ENCODE data around the gene KRTAP5-3. TPM values are rescaled to one million over a fixed set of nuclear protein-coding genes. Genes with fewer than 3 reads are reported as not detected.
"Not testable (repeated sequence)": the region's sequence is repeated elsewhere in the genome, so short reads cannot be mapped to it uniquely, and the experiment has no call there.

Gene KRTAP5-3, protein sequence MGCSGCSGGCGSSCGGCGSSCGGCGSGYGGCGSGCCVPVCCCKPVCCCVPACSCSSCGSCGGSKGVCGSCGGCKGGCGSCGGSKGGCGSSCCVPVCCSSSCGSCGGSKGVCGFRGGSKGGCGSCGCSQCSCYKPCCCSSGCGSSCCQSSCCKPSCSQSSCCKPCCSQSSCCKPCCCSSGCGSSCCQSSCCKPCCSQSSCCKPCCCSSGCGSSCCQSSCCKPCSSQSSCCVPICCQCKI
- total RNA-seq, result not detected

DNA sequence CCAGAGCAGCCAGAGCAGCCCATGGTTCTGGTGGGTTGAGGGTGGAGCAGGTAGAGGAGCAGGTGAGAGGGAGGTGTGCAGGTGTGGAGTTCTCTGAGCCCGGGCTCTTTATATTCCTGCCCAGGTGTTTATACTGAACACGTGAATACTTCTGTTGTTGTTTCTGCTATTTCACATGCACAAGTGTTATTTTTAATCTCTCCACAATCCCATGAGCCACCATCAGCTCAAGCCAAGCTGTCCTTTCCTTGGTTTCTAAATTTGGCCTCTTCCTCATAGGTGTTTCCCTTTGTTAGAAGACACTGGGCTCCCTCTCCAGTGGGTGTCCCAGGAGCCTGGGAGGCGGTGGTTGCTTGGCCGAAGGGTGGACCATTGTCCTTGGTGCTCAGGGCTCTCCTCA, at the start of gene KRTAP5-3:
TSS of gene KRTAP5-3 (minus strand) at position 101 of the 400 bp plus-strand sequence. CDS start at position 23, 78 bp downstream.
- FAIRE-seq (no peak), DNase-seq (ENCODE audit: low spot score in 2 of 2) (no peak)

DNA sequence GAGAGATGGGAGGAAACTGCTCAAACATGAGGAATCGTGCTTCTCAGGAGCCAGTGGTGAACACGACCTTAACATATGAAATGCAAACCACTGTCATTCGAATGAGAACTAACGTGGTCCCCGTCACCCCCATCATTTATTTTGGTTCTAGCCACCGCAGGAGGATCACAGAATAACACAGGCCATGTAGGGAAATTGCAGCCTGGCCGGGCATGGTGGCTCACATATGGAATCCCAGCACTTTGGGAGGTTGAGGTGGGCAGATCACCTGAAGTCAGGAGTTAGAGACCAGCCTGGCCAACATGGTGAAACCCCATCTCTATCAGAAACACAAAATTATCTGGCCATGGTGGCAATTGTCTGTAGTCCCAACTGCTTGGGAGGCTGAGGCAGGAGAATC, 48.4 kb upstream of the KRTAP5-3 start:
- no peak for DNase-seq (ENCODE audit: low spot score in 2 of 2)
- no peak for FAIRE-seq

DNA sequence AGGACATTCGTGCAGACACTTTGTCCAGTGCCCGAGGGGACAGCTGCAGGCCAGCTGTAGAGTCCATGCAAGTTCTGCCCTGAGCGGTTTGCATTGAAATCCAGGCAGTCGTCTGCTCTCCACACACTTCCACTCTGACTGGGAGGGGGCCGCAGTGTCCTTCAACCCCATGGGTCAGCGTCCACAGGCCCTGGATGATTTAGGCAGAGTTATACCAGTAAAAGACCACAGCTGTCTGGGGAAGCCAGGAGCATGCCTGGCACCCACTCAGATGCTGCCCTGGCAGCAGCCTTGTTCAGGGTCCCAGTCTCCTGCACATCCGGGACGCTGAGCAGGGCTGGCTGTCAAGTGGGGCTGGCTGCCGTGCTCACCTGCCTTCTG, 47.8 kb upstream of the KRTAP5-3 start:
- FAIRE-seq (no peak), DNase-seq (ENCODE audit: low spot score in 2 of 2) (no peak)

DNA sequence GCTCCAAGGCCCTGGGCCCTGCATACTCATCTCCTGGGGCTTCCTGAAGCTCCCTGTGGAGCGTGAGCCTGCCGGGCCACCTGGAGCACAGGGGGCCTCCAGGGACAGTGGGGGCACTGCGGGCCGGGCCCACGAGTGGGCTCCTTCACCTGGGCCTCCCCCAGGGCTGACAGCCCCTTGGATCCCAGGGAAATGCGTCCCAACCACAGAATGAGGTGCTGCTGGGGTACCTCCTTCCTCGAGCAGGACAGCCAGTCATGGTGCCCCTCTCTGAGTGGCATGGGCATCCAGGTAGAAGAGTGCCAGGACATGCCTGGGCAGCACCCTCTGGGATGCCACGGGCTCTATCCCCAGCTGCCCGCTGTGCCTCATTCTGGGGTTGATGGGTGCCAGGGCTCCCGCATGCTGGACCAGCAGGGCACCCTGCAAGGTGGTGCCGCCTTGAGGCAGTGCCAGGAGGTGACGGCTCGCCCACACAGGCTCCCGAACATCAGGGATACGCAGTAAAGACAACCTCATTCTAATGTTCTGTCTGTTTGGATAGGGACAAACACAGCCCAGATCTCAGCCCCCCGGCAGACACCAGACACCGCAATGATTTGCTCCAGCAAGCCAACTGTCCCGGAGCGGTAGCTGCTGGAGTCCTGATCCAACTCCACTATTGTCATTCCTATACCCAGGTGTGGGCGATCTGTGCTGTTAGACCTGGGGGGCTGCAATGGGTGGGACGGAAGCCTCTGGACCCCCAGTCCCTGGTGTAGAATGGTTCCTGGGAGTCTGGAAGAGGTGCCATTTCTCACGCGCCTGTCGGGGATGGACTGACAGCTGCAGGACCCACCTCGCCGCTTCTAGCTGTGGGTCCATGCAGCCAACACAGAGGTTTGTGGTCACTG, 47.2 kb upstream of the KRTAP5-3 start:
- DNase-seq (ENCODE audit: low spot score in 2 of 2) (no peak), FAIRE-seq (no peak)

DNA sequence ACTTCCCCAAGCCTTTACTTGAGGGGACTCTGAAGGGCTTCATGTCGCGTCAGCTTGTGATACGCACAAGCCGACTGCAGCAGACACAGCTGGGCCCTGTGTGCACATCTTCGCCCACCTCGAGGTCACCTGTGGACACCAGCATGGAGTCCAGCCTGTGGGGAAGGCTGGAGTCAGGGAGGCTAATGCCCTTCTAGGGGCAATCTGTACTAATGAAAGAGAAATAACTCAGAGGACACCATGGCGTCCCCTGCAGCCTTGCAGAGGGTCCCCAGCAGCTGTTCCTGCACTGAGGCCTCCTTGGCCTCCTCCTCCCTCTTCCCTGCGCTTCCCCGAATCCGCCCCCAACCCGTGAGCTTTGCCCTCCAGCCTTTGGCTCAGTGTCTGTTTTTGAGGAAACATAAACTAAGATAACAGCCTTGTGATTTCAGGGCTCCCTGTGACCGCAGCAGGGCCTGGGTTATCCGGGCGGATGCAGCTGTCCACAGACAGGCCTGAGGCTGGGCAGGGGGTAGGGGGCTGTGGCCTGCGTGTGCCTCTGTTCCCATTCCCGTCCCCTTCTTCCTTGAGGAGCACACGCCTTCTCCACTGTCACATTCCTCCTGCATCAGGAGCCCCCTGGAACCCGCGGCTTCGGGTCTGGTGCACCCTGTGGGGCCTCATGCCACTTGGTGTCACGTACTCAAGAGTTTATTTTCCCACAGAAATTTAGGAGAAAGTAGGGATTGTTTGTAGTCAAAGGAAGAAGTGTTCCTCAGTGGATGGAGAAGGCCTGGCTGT, 46.3 kb upstream of the KRTAP5-3 start:
- FAIRE-seq (no peak), DNase-seq (ENCODE audit: low spot score in 2 of 2) (no peak)

DNA sequence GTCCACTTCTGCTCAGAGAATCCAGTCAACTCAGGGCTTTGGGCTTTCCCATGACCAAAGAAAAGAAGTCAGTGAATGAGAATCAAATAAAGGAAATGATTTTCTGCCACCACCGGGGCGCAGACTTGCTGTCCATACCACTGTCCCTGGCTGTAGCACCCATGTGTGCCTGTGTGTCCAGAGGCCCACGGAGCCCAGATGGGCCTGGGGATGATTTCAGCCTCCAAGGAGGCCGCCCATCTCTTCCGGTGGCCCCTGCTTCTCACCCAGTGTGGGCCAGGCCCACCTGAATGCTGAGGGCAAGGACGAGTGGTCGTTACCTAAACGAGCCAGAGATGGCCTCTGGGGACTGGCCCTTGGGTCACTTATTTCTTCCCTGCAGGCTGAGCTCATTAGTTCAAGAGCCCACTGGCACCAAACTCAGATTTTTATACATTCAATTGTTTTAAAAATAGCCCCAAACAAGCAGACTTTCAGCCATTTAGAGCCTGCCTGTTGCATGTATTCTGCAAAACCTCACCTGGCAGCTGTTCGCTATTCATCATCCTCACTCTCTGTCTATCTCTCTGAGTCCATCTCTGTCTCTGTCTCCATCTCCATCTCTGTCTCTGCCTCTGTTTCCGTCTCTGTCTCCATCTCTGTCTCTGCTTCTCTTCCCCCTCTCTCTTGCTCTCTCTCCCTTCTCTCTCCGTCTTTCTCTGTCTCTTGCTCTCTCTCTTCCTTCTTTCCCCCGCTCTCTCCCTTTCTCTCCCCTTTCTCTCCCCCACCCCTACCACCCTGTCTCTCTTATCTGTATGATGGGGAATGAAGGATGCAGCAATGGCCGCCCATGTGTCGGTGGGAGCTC, 45.5 kb upstream of the KRTAP5-3 start:
- FAIRE-seq (no peak), DNase-seq (ENCODE audit: low spot score in 2 of 2) (no peak)

DNA sequence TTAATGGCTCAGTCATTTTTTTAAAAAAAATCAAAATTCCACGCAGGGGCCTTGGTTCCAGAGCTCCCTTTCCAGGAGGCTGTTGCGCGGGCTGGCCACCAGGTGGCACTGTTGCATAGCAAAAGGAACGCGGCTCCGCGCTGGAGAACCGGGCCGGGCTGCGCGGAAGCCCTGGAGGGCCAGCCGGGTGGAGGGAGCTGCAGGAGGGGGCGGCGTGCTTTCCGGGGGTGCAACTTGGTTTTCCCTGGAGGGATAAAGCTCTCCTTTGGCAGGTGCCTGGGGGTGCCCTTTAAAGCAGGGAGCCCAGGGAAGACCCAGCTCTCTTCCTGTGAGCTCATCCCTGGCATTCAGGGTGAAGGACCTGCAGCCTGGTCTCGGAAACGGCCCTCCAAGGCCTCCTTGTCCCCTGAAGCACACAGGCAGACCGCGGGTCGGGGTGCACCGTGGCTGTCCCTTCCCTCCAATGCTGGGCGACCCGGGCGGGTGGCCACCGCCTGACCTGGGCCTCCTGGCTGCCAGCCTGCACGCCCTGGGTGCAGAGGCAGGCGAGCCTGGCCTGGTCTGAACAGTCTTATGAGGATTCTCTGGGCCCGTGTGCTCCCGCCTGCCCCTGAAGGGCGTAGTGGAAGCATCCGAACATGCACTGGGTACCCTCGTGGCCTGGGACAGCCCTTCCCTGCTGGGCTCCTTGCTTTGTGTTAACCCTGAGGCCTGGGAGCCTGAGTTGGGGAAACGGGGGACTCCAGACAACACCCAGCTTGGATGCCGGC, 44.7 kb upstream of the KRTAP5-3 start:
- peak; percentile 85 to 95 for DNase-seq (ENCODE audit: low spot score in 2 of 2)
- FAIRE-seq, result no peak

DNA sequence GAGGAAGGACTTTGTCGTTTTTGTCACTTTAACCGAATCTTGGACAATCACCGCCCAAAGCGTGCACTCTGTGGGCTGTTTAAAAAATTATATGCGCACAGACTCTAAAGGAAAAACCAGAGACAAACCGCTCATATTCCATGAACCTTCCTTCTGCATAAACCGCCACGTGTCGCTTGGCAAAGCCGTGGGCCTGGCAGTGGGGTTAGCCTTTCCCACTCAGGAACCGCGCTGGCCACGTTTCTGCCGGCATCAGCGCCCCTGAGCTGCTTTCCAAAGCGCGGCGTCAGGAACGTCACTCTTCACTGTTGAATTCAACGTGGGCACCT, 44.1 kb upstream of the KRTAP5-3 start:
- DNase-seq (ENCODE audit: low spot score in 2 of 2), result no peak
- FAIRE-seq, result no peak

DNA sequence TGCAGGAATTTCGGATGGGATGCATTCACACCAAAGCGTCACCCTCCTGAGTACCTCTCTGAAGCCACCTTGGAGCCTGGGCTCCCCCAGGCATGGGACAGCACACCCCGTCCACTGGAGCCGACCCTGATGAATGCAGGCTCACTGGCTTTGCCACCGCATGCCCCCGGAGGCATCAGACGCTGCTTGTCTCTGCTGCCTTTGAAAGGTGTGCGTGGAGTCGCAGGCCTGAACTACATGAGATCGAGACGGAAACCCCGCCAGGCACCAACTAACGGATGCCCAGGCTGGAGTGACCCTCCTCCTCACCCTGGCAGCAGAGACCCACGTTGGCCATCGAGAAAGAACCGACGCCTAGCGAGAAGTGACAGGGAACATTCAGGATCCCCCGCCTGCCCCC, 43.8 kb upstream of the KRTAP5-3 start:
- DNase-seq (ENCODE audit: low spot score in 2 of 2), result no peak
- no peak for FAIRE-seq

DNA sequence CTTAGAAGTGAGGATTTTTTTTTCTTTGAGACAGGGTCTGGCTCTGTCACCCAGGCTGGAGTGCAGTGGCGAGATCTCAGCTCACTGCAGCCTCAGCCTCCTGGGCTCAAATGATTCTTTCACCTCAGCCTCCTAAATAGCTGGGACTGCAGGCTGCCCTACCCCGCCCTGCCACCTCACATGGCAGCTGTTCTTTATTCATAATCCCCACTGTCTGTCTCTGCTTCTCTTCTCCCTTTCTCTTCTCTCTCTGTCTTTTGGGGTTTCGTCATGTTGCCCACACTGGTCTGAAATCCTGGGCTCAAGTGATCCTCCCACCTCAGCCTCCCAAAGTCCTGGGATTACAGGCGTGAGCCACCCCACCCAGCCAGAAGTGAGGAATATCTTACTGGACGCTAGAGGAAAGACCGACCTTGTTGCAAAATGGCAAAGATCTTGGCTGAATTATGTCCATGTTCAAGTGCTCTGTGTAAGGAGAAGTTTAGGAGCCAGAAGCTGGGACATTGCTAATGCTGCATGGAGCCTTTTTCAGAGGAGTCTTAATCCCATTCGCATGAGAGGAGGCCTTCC, 43.2 kb upstream of the KRTAP5-3 start:
- FAIRE-seq, result no peak
- no peak for DNase-seq (ENCODE audit: low spot score in 2 of 2)

DNA sequence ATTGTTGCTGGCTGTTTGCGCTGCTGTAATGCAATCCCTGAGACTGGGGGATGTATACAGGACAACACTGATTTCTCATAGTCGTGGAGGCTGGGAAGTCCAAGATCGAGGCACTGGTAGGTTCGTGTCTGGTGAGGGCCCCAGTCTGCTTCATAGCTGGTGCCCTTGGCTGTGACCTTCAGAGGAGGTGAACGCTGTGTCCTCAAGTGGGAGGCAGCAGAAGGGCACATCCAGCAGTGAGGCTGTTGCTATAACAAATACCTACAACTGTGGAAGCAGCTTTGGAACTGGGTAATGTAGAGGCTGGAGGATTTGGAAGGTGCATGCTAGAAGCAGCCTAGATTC, 42.6 kb upstream of the KRTAP5-3 start:
- FAIRE-seq (no peak), DNase-seq (ENCODE audit: low spot score in 2 of 2) (no peak)

DNA sequence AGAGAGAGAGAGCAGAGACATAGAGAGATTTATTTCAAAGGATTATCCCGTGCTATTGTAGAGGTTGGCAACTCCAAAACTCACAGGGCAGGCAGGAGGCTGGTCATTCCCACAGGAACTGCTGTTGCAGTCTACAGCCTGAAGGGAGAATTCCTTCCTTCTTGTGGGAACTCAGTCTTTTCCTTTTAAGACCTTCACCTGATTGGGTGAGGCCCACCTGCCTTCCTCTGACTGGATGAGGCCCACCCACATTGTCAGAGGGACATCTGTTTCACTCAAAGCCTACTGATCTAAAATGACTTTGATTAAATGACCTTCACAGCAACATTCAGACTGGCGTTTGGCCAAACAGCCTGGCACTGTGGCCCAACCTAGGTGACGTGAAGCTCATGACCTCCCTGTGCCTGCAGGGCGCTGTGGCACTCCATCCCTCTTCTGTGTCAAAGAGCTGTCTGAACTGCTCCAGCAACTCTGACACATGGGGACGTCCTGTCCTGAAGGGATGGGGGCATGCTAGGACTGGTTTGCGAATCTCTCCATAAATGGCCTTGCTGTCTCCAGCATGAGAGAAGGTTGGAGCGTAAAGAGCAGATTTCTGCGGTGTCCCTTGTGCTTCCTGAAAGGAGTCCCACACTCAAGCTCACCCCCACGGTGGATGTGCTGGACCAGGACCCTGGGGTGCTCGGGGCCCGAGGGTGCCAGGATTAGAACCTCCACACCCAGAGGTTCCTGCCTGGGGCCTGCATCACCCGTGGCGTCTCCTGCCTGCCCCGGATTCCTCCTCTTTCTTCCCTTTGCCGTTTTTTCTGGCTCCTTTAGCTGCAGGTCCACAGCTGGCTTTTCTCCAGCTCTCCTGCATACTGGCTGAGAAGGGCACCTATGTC, 42.0 kb upstream of the KRTAP5-3 start:
- no peak for FAIRE-seq
- no peak for DNase-seq (ENCODE audit: low spot score in 2 of 2)

DNA sequence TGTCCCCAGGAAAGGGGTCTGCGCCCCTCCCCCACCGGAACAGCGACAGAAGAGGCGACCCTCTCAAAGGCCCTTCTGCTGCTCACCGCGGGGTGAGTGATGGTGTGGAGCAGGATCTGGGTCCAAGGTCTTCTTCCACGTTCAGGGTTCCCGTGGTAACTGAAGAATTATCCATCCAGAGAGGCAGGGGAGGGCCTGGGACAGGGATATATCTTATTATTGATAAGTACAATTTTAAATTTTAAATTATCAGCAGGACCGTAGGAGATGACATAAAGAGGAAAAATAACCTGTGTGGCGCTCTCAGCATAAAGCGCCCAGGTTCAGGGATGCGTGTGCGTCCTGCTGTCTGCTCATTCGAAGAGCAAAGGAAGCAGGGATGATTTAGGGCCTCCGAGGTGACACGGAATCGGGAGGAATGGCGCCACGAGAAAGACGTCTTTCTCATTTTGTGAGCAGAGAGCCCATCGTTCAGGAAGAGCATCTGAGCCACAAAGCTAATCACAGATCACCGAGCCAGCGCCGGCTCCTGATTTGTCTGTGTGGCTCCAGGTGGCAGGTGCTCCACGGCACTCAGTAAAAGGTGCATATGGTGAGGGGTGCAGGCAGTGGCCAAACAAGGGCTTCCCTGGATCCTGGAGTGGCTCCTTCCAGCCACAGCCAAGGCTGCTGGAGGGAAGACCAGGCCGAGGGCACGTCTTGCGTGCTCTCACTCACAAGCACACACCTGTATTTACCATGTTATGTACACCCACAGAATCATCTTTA, 40.6 kb upstream of the KRTAP5-3 start:
- DNase-seq (ENCODE audit: low spot score in 2 of 2) (no peak), FAIRE-seq (no peak)

DNA sequence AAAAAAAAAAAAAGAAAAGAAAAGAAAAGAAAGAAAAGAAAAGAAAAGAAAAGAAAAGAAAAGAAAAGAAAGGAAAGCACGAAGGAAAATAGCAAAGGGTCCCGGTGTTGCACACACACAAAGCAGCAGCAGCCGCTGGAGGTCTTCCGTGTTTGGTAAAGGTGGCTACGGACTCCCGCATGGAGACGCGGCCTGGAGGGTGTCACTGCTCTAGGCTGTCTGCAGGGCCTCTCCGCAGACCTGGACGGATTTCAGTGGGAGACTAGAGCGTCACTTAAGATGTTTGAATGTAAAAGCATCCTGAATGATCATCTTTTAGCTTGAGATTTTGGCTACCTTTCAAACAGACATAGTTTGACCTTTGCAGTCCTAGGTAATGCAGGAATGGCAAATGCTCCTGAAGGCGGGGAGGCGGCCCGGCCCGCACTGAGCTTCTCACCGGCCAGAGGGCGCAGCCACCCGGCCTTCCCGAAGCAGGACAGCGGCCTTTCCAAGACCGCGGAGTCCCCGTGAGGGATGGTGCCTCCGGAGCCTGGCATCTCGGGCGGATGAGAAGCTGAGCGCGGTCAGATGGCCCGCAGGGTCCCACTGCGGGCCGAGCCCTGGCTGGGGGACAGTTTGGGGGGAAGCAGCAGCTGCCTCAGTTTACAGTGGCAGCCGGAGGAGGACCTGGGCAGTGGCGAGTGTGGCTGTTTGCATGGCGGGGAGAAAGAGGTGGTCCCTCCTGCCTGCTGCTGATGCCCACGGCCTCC, 39.8 kb upstream of the KRTAP5-3 start:
- DNase-seq (ENCODE audit: low spot score in 2 of 2) (no peak), FAIRE-seq (no peak)

DNA sequence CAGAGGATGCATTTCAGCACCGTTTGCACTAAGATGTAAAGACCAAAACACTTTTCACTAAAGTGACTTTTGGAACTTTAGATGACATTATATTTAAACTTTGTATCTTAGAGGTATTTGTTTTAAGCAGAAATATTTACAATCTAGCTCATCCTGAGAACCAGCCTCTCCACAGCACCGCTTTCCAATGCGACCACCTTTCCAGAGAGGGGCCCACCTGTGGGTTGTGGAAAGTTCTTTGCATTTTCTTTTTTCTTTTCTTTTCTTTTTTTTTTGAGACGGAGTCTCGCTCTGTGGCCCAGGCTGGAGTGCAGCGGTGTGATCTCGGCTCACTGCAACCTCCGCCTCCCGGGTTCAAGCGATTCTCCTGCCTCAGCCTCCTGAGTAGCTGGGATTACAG, 38.3 kb upstream of the KRTAP5-3 start:
- DNase-seq (ENCODE audit: low spot score in 2 of 2); FAIRE-seq: not testable (repeated sequence)

DNA sequence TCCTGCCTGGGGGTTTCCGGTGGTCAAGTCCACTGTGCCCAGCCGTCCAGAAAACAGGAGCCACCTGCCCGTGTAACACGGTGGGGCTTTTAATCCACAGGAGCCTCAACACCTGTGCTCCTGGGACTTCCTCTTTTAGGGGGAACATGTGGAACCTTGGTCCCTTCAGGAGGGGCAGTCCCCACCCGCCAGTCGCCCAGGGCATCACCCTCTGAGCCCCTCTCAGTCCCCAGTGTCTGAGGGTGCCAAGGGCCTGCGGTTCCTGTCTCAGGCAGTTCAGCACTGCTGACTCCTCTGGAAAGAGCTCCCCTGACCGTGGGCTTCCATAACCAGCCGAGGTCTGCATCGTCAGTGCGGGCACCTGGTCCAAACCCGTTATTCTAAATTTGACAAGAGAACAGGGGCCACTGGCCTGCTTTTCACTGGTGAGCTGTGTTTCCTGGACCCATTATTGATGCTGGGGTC, 37.1 kb upstream of the KRTAP5-3 start:
- FAIRE-seq, result no peak
- no peak for DNase-seq (ENCODE audit: low spot score in 2 of 2)

Data from frontal cortex (tissue), 4 donors.